Stimulated activated naive CD4-positive, alpha-beta T cell (primary cell): Measurements from ENCODE around the gene IGF2BP1.

Experiments used
- DNase-seq, 6 experiments: peaks; one replicate each; lab custom pipeline; 2025; lab: John Stamatoyannopoulos, UW

IGF2BP1 gene

DNA sequence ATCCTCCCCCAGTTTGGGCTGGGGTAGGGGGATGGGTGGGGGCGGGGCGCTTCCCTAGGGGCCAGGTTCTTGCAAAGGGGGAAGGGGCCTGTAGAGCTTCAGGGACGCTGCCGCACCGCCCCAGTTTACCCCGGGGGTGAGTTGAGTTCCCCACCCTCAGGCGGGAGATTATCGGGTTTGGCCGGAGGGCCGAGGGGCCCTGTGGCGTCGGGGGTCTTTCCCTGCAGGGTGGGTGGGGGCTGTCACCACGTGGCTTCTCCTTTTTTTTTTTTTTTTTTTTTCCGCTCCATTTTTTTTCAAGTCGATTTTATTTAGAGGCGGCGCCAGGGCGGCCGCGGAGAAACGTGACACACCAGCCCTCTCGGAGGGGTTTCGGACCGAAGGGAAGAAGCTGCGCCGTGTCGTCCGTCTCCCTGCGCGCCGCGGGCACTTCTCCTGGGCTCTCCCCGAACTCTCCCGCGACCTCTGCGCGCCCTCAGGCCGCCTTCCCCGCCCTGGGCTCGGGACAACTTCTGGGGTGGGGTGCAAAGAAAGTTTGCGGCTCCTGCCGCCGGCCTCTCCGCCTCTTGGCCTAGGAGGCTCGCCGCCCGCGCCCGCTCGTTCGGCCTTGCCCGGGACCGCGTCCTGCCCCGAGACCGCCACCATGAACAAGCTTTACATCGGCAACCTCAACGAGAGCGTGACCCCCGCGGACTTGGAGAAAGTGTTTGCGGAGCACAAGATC lies at the start of gene IGF2BP1:
TSS of gene IGF2BP1 (plus strand) at position 283 of the 724 bp plus-strand sequence. CDS start at position 644, 361 bp downstream.
- DNase-seq = peak in 3 of 6 experiments; percentile 14 to 22 (median 21)

DNA sequence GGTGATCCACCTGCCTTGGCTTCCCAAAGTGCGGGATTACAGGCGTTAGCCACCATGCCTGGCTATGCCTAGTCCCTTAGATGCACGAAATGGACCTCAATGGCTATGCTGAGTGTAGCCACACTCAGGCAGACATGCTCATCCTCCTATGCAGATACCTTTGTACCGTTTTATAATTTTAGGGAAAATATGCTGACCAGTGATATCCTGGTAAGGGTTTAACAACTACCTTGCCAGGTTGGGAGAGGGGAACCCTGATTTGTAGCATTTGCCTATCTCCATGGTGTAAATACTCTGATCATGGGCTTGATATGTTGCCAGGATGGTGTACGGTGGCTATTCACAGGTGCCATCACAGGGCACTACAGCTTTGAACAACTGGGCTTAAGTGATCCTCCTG lies 45.6 kb upstream of the IGF2BP1 start:
- DNase-seq = no peak

GRCh38 chr17:48952904-48953303 lies 44.3 kb upstream of the IGF2BP1 start:
- no peak for DNase-seq

- DNase-seq = no peak
Observed at GRCh38 chr17:48954300-48954755, 42.9 kb upstream of the IGF2BP1 start.

DNA sequence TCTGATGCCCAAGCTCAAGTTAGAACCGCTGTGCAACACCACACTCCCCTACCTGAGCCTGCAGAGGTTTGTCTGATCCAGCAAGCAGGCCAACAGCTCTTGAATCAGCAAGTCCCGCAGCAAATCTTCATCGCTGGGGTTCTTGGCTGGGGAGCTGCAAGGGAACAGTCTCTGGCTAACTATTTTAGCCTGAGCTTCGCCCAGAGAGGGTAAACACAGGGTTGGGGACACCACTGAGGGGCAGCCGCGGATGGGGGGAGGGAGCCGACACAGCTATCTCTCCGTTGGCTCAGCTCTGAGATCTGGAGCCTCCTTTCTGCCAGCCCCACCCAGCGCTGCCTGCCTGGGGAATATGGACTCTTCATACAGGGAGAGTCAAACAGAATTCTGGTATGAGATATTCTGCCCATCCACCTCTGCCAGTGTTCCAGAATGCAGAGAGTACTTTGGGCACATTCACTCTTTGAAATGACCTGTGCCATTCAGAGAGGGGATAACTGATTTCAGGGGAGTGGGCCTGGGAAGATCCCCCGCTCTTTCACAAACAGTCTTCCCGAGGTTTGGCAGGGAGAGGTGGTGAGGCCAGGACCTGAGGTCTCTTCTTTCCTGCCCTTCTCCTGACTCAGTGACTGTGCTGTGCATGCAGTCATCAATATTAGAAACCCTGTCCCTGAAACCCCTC lies 36.2 kb upstream of the IGF2BP1 start:
- no peak for DNase-seq

- no peak for DNase-seq
Observed at GRCh38 chr17:48961516-48962233, 35.5 kb upstream of the IGF2BP1 start.

- DNase-seq = no peak
Observed at GRCh38 chr17:48970224-48970623, 27.0 kb upstream of the IGF2BP1 start.

DNA sequence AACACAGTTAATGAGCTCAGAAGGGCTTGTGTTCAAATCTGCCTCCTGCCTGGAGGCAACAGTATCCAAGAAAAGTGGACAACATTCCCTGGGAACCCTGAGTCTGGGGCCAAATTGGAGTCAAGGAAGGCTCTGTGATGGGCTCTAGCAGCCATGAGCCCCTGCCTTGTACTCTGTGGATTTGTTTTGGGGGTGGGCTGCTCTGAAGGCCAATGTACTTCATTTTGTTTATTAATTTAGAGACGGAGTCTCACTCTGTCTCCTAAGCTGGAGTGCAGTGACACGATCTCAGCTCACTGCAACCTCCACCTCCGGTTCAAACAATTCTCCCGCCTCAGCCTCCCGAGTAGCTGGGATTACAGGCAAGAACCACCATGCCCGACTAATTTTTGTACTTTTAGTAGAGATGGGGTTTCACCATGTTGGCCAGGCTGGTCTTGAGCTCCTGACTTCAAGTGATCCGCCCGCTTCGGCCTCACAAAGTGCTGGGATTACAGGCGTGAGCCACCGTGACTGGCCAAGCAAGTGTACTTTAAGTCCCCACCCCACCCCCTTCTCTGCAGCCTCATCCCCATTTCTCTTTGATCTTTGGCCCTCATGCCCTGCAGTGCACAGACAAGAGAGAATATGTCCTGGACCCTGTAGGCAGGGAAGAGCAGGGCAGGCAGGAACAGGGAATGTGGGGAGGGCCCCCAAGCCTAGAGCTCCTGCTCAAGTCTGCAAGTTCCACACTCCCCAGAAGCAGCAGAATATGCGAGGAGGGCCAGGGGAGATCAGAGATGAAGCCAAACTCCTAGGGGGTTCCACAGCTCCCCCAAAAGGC lies 26.1 kb upstream of the IGF2BP1 start:
- DNase-seq = no peak

DNA sequence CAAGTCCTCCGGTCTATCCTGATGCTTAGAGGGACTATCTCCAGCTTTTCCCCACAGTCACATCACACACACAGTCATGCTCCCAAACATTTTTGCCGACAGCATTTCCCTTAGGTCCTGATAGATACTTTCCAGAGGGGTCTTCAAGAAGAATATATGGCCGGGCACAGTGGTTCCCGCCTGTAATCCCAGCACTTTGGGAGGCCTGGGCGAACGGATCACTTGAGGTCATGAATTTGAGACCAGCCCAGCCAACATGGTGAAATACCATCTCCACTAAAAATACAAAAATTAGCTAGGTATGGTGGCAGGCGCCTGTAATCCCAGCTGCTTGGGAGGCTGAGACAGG lies 24.5 kb upstream of the IGF2BP1 start:
- DNase-seq = no peak

- no peak for DNase-seq
Observed at GRCh38 chr17:48973806-48974205, 23.4 kb upstream of the IGF2BP1 start.

- DNase-seq = no peak
Observed at GRCh38 chr17:48981927-48982539, 15.2 kb upstream of the IGF2BP1 start.

DNA sequence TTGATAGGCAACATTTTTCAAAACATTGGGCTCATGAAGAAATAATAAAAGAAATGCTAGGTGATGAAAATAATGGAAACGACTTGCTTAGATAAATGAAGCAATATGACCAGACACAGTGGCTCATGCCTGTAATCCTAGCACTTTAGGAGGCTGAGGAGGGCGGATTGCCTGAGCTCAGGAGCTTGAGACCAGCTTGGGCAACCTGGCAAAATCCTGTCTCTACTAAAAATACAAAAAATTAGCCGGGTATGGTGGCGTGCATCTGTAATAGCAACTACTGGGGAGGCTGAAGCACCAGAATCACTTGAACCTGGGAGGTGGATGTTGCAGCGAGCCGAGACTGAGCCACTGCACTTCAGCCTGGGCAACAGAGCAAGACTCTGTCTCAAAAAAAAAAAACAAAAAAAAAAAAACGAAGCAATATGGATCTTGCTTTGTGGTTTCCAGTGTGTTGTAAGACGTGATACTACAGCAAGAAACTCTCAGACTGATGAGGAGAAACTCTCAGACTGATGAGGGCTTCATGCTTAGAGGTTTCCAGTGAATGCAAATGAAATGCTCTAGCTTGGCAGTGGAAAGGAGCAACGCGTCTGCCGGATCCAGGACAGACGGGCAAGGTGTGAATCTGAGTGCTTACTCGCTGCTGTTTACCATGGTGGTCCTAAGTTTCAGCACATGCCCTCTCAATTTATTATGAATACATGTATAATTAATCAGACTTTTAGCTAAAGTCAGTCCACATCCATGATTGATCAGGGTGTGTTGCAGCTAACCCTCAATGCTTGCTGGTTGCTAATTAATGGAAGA lies 11.5 kb upstream of the IGF2BP1 start:
- no peak for DNase-seq

DNA sequence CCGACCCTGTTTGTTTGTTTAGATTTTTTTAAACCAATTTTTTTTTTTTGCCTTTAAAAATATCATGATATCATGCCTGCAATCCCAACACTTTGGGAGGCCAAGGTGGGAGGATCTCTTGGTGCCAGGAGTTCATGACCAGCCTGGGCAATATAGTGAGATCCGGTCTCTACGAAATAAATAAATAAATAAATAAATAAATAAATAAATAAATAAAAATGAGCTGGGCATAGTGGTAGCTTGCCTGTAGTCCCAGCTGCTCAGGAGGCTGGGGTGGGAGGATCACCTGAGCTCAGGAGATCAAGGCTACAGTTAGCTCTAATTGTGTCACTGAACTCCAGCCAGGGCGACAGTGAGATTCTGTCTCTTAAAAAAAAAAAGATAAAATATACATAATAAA lies 8.1 kb upstream of the IGF2BP1 start:
- DNase-seq = no peak

DNA sequence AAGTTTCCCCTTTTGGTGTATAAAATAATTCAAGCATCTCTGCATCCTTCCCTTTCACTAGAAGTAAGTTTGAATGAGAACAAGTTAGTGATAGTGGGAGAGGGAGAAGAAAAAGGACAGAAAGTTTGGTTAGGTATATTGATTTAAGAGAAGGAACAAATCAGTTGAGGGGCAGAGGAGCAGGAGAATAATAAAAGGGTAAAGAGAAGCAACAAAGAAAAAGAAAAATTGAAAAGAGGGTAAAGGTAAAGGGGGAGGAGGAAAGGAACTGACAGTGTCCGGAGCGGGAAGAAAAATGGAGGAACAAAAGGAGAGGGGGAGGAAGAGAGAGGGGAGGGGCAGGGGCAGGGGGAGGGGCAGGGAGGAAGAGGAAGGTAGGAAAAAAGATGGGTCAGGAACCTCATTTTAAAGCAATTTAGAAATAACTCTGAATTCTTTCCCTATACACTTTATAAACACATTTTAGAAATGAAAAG lies 6.3 kb upstream of the IGF2BP1 start:
- DNase-seq = no peak

GRCh38 chr17:48992444-48992843 lies 4.7 kb upstream of the IGF2BP1 start:
- DNase-seq = no peak

DNA sequence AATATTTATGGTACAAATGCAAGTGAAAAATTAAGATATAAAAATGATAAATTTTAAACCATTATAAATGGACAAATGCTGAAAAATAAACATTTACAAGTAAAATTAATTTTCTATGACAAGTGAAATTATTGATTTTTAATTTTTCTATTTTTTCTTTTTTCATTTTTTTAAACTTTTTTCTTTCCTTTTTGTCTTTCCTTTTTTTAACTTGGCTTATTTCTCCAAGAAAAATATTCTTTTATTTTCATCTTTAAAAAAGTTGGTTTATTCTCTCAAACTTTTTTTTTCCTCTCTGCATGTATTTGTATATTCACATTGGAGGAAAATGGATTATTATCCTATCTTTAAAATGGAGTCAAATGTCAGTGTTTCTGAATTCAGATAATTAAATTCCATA lies 3.9 kb upstream of the IGF2BP1 start:
- DNase-seq = no peak

GRCh38 chr17:48993951-48994350 lies 3.2 kb upstream of the IGF2BP1 start:
- no peak for DNase-seq

DNA sequence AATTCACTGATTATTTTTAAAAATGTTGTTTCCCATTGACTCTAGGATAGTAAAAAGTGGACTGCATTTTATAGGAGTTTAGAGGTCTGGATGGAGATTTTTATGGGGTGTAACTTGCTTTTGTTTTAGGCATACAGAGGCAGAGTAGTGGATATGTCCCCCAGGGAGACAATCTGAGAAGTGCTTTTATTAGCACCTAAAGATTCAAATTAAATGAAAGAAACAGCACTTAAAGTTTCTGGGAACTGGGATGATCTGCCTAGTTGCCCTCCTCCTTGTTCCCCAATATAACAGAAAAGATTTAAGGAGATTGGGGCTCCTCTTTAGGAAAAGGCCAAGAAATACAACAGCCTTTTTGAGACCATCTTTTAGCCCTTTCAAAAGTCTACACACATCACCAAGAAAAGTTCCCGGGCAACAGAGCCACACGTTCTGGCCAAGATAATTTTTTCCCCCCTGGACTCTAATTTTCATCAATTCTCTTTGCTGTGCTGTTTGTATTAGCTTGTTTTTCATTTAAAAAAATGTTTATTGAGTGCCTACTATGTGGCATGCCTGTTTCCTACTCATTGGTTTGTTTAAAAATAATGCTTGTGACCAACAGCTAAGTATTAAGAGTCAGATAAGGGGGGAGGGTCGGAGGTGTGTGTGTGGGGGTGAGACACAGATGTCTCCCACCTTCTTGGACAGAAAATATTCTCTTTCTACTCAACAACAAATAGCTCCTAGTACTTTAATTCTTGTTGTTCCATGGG lies 2.5 kb upstream of the IGF2BP1 start:
- no peak for DNase-seq

GRCh38 chr17:48995304-48995973 lies 1.7 kb upstream of the IGF2BP1 start:
- peak in 3 of 6 experiments; percentile 22 to 40 (median 31) for DNase-seq
